H1 (cell line): ENCODE data around the gene KYNU. TPM values are rescaled to one million over a fixed set of nuclear protein-coding genes. Genes with fewer than 3 reads are reported as not detected.

Experiments used
- CTCF ChIA-PET: fragments of 300-600 bp; sonication (Branson Sonifier 250); formaldehyde crosslinking; loops from one replicate; lab custom pipeline; 2021; ENCODE audit not compliant: partially characterized antibody; lab: Charles Lee
- POLR2A ChIA-PET: fragments of 300-600 bp; sonication (Branson Sonifier 250); formaldehyde crosslinking; loops from one replicate; lab custom pipeline; 2021; ENCODE audit warnings: inconsistent platforms; ENCODE audit not compliant: partially characterized antibody; lab: Charles Lee
- DNase-seq, 2 experiments: peaks; one replicate each; pipeline versions ENCODE4 v3.0.0 to v3.0.0-alpha.2; 2010 to 2022; ENCODE audit warnings: low spot score in 2 of 2, low read depth in 1 of 2, mixed read lengths in 1 of 2
- FAIRE-seq: peaks from 2 replicates; lab custom pipeline; 2011; peaks lifted over from hg19 to GRCh38; lab: Jason Lieb, UNC
- H2AFZ ChIP-seq: 2 replicates; pipeline ENCODE4 v1.8.1; 2012; ENCODE audit warnings: low read length, inconsistent platforms
- H2AK5ac ChIP-seq: 2 replicates; pipeline ENCODE4 v1.6.1; 2013; ENCODE audit warnings: low read depth, low read length
- H2BK120ac ChIP-seq: replicated peaks from 2 replicates; pipeline ENCODE3; 2013; ENCODE audit warnings: low read depth, low read length, inconsistent platforms
- H2BK12ac ChIP-seq: 2 replicates; pipeline ENCODE4 v1.6.1; 2013; ENCODE audit warnings: low read depth, low read length
- H2BK15ac ChIP-seq: 2 replicates; pipeline ENCODE4 v1.6.1; 2013; ENCODE audit warnings: low read length
- H2BK20ac ChIP-seq: 2 replicates; pipeline ENCODE4 v1.6.1; 2013; ENCODE audit warnings: low read length
- H2BK5ac ChIP-seq: 2 replicates; pipeline ENCODE4 v1.6.1; 2013; ENCODE audit warnings: low read depth, low read length
- H3K14ac ChIP-seq: 2 replicates; pipeline ENCODE4 v1.6.1; 2013; ENCODE audit warnings: inconsistent platforms; ENCODE audit not compliant: insufficient read length
- H3K18ac ChIP-seq: 2 replicates; pipeline ENCODE4 v1.6.1; 2013; ENCODE audit warnings: low read length; ENCODE audit errors: extremely low read depth
- H3K23ac ChIP-seq: 2 replicates; pipeline ENCODE4 v1.6.1; 2013; ENCODE audit warnings: inconsistent platforms; ENCODE audit not compliant: insufficient read length
- H3K23me2 ChIP-seq: 2 replicates; pipeline ENCODE4 v1.6.1; 2013; ENCODE audit warnings: low read depth, low read length
- H3K27ac ChIP-seq: 2 replicates; pipeline ENCODE4 v1.6.1; 2011; ENCODE audit warnings: low read depth, low read length, inconsistent platforms
- H3K27me3 ChIP-seq, 4 experiments: replicated peaks in 1 of 4; 1 replicate in 1 of 4; 2 replicates in 3 of 4; pipeline versions ENCODE4 v1.6.1 to v1.8.1; 2011 to 2013; ENCODE audit warnings: low read length in 3 of 4, mild to moderate bottlenecking in 3 of 4, inconsistent platforms in 2 of 4, mixed read lengths in 2 of 4, moderate library complexity in 1 of 4; ENCODE audit not compliant: control insufficient read depth in 3 of 4, insufficient read depth in 3 of 4; ENCODE audit errors: extremely low read depth in 1 of 4
- H3K36me3 ChIP-seq, 4 experiments: 2 replicates each; pipeline versions ENCODE4 v1.6.1 to v1.8.1; 2011 to 2013; ENCODE audit warnings: mild to moderate bottlenecking in 4 of 4, low read length in 3 of 4, moderate library complexity in 2 of 4, control low read depth in 1 of 4, inconsistent platforms in 1 of 4; ENCODE audit not compliant: insufficient read depth in 4 of 4, control insufficient read depth in 2 of 4
- H3K4ac ChIP-seq: replicated peaks from 2 replicates; pipeline ENCODE3; 2013; ENCODE audit warnings: low read length, low read depth, mixed read lengths, inconsistent platforms; ENCODE audit not compliant: insufficient read length
- H3K4me1 ChIP-seq, 4 experiments: replicated peaks in 1 of 4; 1 replicate in 1 of 4; 2 replicates in 3 of 4; pipeline versions ENCODE4 v1.6.1 to v1.8.1; 2011 to 2013; ENCODE audit warnings: low read length in 3 of 4, inconsistent platforms in 2 of 4, mixed read lengths in 1 of 4; ENCODE audit not compliant: insufficient read depth in 4 of 4, control insufficient read depth in 3 of 4
- H3K4me2 ChIP-seq, 2 experiments: 2 replicates each; pipeline versions ENCODE4 v1.6.1 to v1.8.1; 2011 to 2013; ENCODE audit warnings: low read depth in 2 of 2, low read length in 2 of 2, control low read depth in 1 of 2, inconsistent platforms in 1 of 2, mild to moderate bottlenecking in 1 of 2; ENCODE audit not compliant: insufficient read depth in 1 of 2
- H3K4me3 ChIP-seq, 4 experiments: fragments of 200-600, 300-600 bp in 1 of 4; sonication (generic), shearing (Covaris generic), sonication (Bioruptor Twin) in 1 of 4; 2 replicates each; pipeline versions ENCODE4 v1.5.1 to v1.8.1; 2011 to 2016; ENCODE audit warnings: low read length in 4 of 4, low read depth in 3 of 4, control low read depth in 2 of 4, inconsistent platforms in 2 of 4, mild to moderate bottlenecking in 2 of 4, mixed read lengths in 1 of 4, moderate library complexity in 1 of 4; ENCODE audit not compliant: insufficient read depth in 2 of 4; ENCODE audit errors: extremely low read depth in 1 of 4
- H3K56ac ChIP-seq: replicated peaks from 2 replicates; pipeline ENCODE3; 2013; ENCODE audit warnings: low read depth, mild to moderate bottlenecking, mixed read lengths, low read length, inconsistent platforms; ENCODE audit not compliant: insufficient read length
- H3K79me1 ChIP-seq: 2 replicates; pipeline ENCODE4 v1.6.1; 2013; ENCODE audit warnings: low read depth, low read length, control low read depth
- H3K79me2 ChIP-seq, 2 experiments: 2 replicates each; pipeline versions ENCODE4 v1.6.1 to v1.8.1; 2012 to 2013; ENCODE audit warnings: low read length in 2 of 2, mild to moderate bottlenecking in 2 of 2, inconsistent platforms in 1 of 2; ENCODE audit not compliant: insufficient read depth in 2 of 2, control insufficient read depth in 1 of 2
- H3K9ac ChIP-seq, 4 experiments: replicated peaks in 1 of 4; 1 replicate in 1 of 4; 2 replicates in 3 of 4; pipeline versions ENCODE4 v1.6.1 to v1.8.1; 2011 to 2013; ENCODE audit warnings: low read depth in 3 of 4, low read length in 3 of 4, control low read depth in 2 of 4, mild to moderate bottlenecking in 2 of 4, moderate library complexity in 2 of 4, inconsistent platforms in 1 of 4; ENCODE audit errors: extremely low read depth in 1 of 4
- H3K9me3 ChIP-seq, 2 experiments: 2 replicates each; pipeline versions ENCODE4 v1.6.1 to v1.8.1; 2012 to 2013; ENCODE audit warnings: mild to moderate bottlenecking in 2 of 2, moderate library complexity in 2 of 2, control low read depth in 1 of 2, inconsistent platforms in 1 of 2, low read depth in 1 of 2, low read length in 1 of 2, mixed read lengths in 1 of 2; ENCODE audit not compliant: insufficient read depth in 2 of 2
- H4K20me1 ChIP-seq, 2 experiments: replicated peaks in 1 of 2; 2 replicates each; pipeline versions ENCODE3 to v1.8.1; 2011 to 2013; ENCODE audit warnings: inconsistent platforms in 2 of 2, low read length in 2 of 2, mild to moderate bottlenecking in 1 of 2; ENCODE audit not compliant: insufficient read depth in 2 of 2, control insufficient read depth in 1 of 2
- H4K5ac ChIP-seq: 2 replicates; pipeline ENCODE4 v1.6.1; 2013; ENCODE audit warnings: low read length, low read depth, mixed read lengths, inconsistent platforms; ENCODE audit not compliant: insufficient read length
- H4K8ac ChIP-seq: 2 replicates; pipeline ENCODE4 v1.8.0; 2013; ENCODE audit warnings: mild to moderate bottlenecking, moderate library complexity, low read length, inconsistent platforms; ENCODE audit not compliant: insufficient read depth; ENCODE audit errors: extremely low read depth
- H4K91ac ChIP-seq: replicated peaks from 2 replicates; pipeline ENCODE3; 2013; ENCODE audit warnings: low read length, mixed read lengths, inconsistent platforms; ENCODE audit not compliant: insufficient read length
- CHD2 ChIP-seq: IDR thresholded peaks from 2 replicates; pipeline ENCODE4 v1.6.1; 2012; ENCODE audit warnings: low read length, improper control_type of control experiment
- CTBP2 ChIP-seq: IDR thresholded peaks from 2 replicates; pipeline ENCODE4 v1.7.0; 2011; ENCODE audit warnings: borderline replicate concordance, mild to moderate bottlenecking, moderate library complexity, mixed read lengths, low read length; ENCODE audit not compliant: insufficient read depth, insufficient read length
- FOSL1 ChIP-seq: IDR thresholded peaks from 2 replicates; pipeline ENCODE4 v1.6.1; 2011; ENCODE audit warnings: mild to moderate bottlenecking, low read depth, low read length, moderate library complexity; ENCODE audit not compliant: insufficient read depth
- GABPA ChIP-seq: IDR thresholded peaks from 2 replicates; pipeline ENCODE4 v1.6.1; 2011; ENCODE audit warnings: mild to moderate bottlenecking, low read length, moderate library complexity, borderline replicate concordance; ENCODE audit not compliant: insufficient read depth
- GTF2F1 ChIP-seq: IDR thresholded peaks from 2 replicates; pipeline ENCODE4 v1.6.1; 2012; ENCODE audit warnings: low read depth, low read length, improper control_type of control experiment, borderline replicate concordance
- POLR2A ChIP-seq, 2 experiments: IDR thresholded peaks; 1 replicate in 1 of 2; 2 replicates in 1 of 2; pipeline ENCODE4 v1.6.1; 2011; ENCODE audit warnings: low read depth in 2 of 2, low read length in 2 of 2, mild to moderate bottlenecking in 2 of 2; ENCODE audit errors: control extremely low read depth in 1 of 2
- SIX5 ChIP-seq: IDR thresholded peaks from 2 replicates; pipeline ENCODE4 v1.6.1; 2011; ENCODE audit warnings: mild to moderate bottlenecking, low read depth, low read length
- TAF1 ChIP-seq: IDR thresholded peaks from 2 replicates; pipeline ENCODE4 v1.6.1; 2011; ENCODE audit warnings: mild to moderate bottlenecking, low read depth, low read length
- TBP ChIP-seq: IDR thresholded peaks from 2 replicates; pipeline ENCODE4 v1.6.1; 2011; ENCODE audit warnings: low read depth, low read length, improper control_type of control experiment
- TEAD4 ChIP-seq: IDR thresholded peaks from 2 replicates; pipeline ENCODE4 v1.6.1; 2012; ENCODE audit warnings: low read depth, low read length, inconsistent platforms, mixed read lengths
- YY1 ChIP-seq: IDR thresholded peaks from 2 replicates; pipeline ENCODE4 v1.6.1; 2011; ENCODE audit warnings: low read depth, mild to moderate bottlenecking, low read length
- WGBS, 2 experiments: shearing (Covaris generic) in 1 of 2; methylation state at CpG; one replicate each; pipeline versions ENCODE4 v1.1.6 to v1.1.7; 2013 to 2015; ENCODE audit warnings: low lambda C conversion rate in 2 of 2, mixed read lengths in 2 of 2, inconsistent platforms in 1 of 2, low coverage in 1 of 2, missing lambda C conversion rate in 1 of 2; ENCODE audit not compliant: insufficient replicate concordance in 2 of 2, insufficient coverage in 1 of 2, insufficient read length in 1 of 2; ENCODE audit errors: extremely low coverage in 1 of 2, missing lambda C conversion rate in 1 of 2; 5-methylcytosine and 5-hydroxymethylcytosine counted together
- polyA plus RNA-seq, 7 experiments: library from polyadenylated mRNA; depleted of rRNA in 3 of 7; stranded (reverse) in 5 of 7; unstranded in 2 of 7; fragments of >200 nt in 5 of 7; fragments of 200-250 nt in 2 of 7; gene quantifications; 1 replicate in 5 of 7; 2 replicates in 1 of 7; 4 replicates in 1 of 7; pipeline versions ENCODE4 v1.2.1 to v1.2.3, GENCODE V29; 2011 to 2013; ENCODE audit warnings: missing spikeins in 2 of 7, mixed read lengths in 2 of 7
- total RNA-seq: library from RNA; stranded (reverse); fragmentation: NEBNext Ultra II Directional; extraction: Animal tissue kit (Norgen Biotek cat#: 25700); gene quantifications from 2 replicates; pipeline ENCODE4 v1.2.1, GENCODE V29; 2021
- TF ChIP-seq, protein P1 (sequence below): IDR thresholded peaks from 2 replicates; pipeline ENCODE4 v1.6.1; 2012; ENCODE audit warnings: inconsistent platforms
- TF ChIP-seq, protein P2 (sequence below), 3 experiments: IDR thresholded peaks; 1 replicate in 2 of 3; 2 replicates in 1 of 3; pipeline versions ENCODE4 v1.5.1 to v1.6.1; 2011; ENCODE audit warnings: low read length in 3 of 3, mild to moderate bottlenecking in 3 of 3, inconsistent platforms in 2 of 3, low read depth in 1 of 3, moderate library complexity in 1 of 3; ENCODE audit not compliant: insufficient read depth in 1 of 3; ENCODE audit errors: control extremely low read depth in 1 of 3

The KYNU gene
- total and polyA plus RNA-seq, 2 of the 8 experiments (the other 6 are each of a cell fraction or from before 2014, with no cell fraction given), result 0.09 to 0.13 TPM

DNA sequence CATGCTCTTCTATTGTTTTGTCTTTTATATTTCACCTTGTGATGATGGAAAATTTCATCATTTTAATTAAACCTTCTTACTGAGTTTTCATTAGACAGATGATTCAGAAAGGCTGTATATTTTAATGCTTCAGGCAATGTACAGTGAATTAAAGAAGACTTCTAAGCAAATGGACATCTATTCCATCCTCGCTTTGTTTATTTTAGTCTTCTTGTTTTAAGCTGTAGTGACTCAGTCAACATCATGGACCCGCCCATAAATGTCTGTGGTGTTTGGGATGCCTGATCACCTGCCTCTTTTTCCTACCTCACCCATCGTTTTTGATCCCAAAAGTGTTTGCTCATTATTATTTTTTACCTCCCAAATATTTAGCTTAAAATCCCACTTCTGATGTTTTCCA lies 43.1 kb downstream of the KYNU start:
- Histone ChIP-seq H3K4me1 (peaks cover 0 to 2% (median 0%) of the 10 kb centered on the region in 4 experiments; a peak in 1 of 7 replicates), H2AK5ac (no peak overlapping the region), H3K23me2 (no peaks in the 10 kb centered on the region), H4K5ac (no peak overlapping the region), H2BK12ac (no peak overlapping the region), H3K9ac (no peak overlapping the region), H3K79me1 (no peaks in the 10 kb centered on the region), H3K27me3 (no peaks in the 10 kb centered on the region), H2BK5ac (no peak overlapping the region), H2BK120ac (no peak overlapping the region), H3K4me2 (no peak overlapping the region), H3K36me3 (no peaks in the 10 kb centered on the region), H3K14ac (no peak overlapping the region), H4K91ac (no peak overlapping the region), H3K79me2 (no peaks in the 10 kb centered on the region), H4K20me1 (no peaks in the 10 kb centered on the region), H3K27ac (no peak overlapping the region), H3K56ac (no peak overlapping the region), H3K18ac (no peak overlapping the region), H2BK15ac (no peak overlapping the region), H2AFZ (no peak overlapping the region), H3K4me3 (no peak overlapping the region), H3K9me3 (no peaks in the 10 kb centered on the region), H3K4ac (no peak overlapping the region), H3K23ac (no peak overlapping the region), H2BK20ac (no peak overlapping the region), H4K8ac (no peak overlapping the region)
- FAIRE-seq (no peak), DNase-seq (no peak)
- 91% methylated on average over 3 of the region's 3 CpGs; no CpG with 5 or more reads in 1 of the 2 experiments for WGBS, 2 experiments
- CTCF ChIA-PET, result no interaction called here
- POLR2A ChIA-PET, result interaction anchor here (0.7 kb wide), 1 partner anchor 13 kb away, joined by 3 read pairs; no protein-coding TSS in a partner anchor
- TF ChIP-seq TAF1, result no peak
- TF ChIP-seq TEAD4, result no peak
- no peak for TF ChIP-seq GABPA
- no peak for TF ChIP-seq TBP
- no peak for TF ChIP-seq YY1
- no peak for TF ChIP-seq GTF2F1
- no peak for TF ChIP-seq CTBP2
- no peak for TF ChIP-seq SIX5
- TF ChIP-seq, protein P1, sequence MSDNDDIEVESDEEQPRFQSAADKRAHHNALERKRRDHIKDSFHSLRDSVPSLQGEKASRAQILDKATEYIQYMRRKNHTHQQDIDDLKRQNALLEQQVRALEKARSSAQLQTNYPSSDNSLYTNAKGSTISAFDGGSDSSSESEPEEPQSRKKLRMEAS, result no peak
- TF ChIP-seq POLR2A (IDR thresholded peaks at IDR 0.05; ENCODE audit: control extremely low read depth in 1 of 2, low read depth in 2 of 2, low read length in 2 of 2), result no peak
- TF ChIP-seq, protein P2, sequence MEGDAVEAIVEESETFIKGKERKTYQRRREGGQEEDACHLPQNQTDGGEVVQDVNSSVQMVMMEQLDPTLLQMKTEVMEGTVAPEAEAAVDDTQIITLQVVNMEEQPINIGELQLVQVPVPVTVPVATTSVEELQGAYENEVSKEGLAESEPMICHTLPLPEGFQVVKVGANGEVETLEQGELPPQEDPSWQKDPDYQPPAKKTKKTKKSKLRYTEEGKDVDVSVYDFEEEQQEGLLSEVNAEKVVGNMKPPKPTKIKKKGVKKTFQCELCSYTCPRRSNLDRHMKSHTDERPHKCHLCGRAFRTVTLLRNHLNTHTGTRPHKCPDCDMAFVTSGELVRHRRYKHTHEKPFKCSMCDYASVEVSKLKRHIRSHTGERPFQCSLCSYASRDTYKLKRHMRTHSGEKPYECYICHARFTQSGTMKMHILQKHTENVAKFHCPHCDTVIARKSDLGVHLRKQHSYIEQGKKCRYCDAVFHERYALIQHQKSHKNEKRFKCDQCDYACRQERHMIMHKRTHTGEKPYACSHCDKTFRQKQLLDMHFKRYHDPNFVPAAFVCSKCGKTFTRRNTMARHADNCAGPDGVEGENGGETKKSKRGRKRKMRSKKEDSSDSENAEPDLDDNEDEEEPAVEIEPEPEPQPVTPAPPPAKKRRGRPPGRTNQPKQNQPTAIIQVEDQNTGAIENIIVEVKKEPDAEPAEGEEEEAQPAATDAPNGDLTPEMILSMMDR (IDR thresholded peaks at IDR 0.05; ENCODE audit: control extremely low read depth in 1 of 3, insufficient read depth in 1 of 3, low read depth in 1 of 3, low read length in 3 of 3), result no peak
- no peak for TF ChIP-seq FOSL1
- TF ChIP-seq CHD2, result no peak
